Fibroblast of lung (primary cell): ENCODE measurements around the gene TAOK2. TPM values are rescaled to one million over a fixed set of nuclear protein-coding genes. Genes with fewer than 3 reads are reported as not detected.
A peak's percentile ranks its signal among the peaks of the same experiment; 100 is the strongest.

Source experiments
- DNase-seq, 2 donors: peaks; one replicate each; pipeline versions ENCODE4 v3.0.0 to v3.0.0-alpha.2; 2010; ENCODE audit warnings: low read depth in 2 of 2
- H2AFZ ChIP-seq: 2 replicates; pipeline ENCODE4 v1.5.1; 2012; ENCODE audit warnings: low read length, control low read depth, inconsistent platforms
- H3K27ac ChIP-seq: 2 replicates; pipeline ENCODE4 v1.5.1; 2011; ENCODE audit warnings: low read length, control low read depth; ENCODE audit not compliant: insufficient read depth
- H3K27me3 ChIP-seq: 2 replicates; pipeline ENCODE4 v1.5.1; 2011; ENCODE audit warnings: mild to moderate bottlenecking, low read length; ENCODE audit not compliant: control insufficient read depth, insufficient read depth
- H3K36me3 ChIP-seq: 2 replicates; pipeline ENCODE4 v1.5.1; 2011; ENCODE audit warnings: low read length; ENCODE audit not compliant: control insufficient read depth, insufficient read depth
- H3K4me1 ChIP-seq: 2 replicates; pipeline ENCODE4 v1.5.1; 2011; ENCODE audit warnings: low read length; ENCODE audit not compliant: control insufficient read depth, insufficient read depth; ENCODE audit errors: extremely low read depth
- H3K4me2 ChIP-seq: 2 replicates; pipeline ENCODE4 v1.5.1; 2011; ENCODE audit warnings: low read length, control low read depth; ENCODE audit not compliant: insufficient read depth; ENCODE audit errors: extremely low read depth
- H3K4me3 ChIP-seq, 4 experiments: fragments of 200-600 bp in 1 of 4; sonication (generic) in 1 of 4; replicated peaks in 1 of 4; 2 replicates each; pipeline ENCODE4 v1.5.1; 2011 to 2016; ENCODE audit warnings: low read length in 4 of 4, low read depth in 3 of 4, mild to moderate bottlenecking in 3 of 4, control low read depth in 2 of 4, inconsistent platforms in 1 of 4, mixed read lengths in 1 of 4; ENCODE audit not compliant: insufficient read depth in 1 of 4; ENCODE audit errors: control extremely low read depth in 1 of 4
- H3K79me2 ChIP-seq: 2 replicates; pipeline ENCODE4 v1.5.1; 2012; ENCODE audit warnings: mild to moderate bottlenecking, low read length, inconsistent platforms; ENCODE audit not compliant: control insufficient read depth, insufficient read depth
- H3K9ac ChIP-seq: 2 replicates; pipeline ENCODE4 v1.5.1; 2011; ENCODE audit warnings: mild to moderate bottlenecking, low read length, control low read depth; ENCODE audit not compliant: insufficient read depth
- H3K9me3 ChIP-seq: 2 replicates; pipeline ENCODE4 v1.5.1; 2012; ENCODE audit warnings: low read depth, low read length; ENCODE audit not compliant: control insufficient read depth, insufficient read depth
- H4K20me1 ChIP-seq: 2 replicates; pipeline ENCODE4 v1.5.1; 2011; ENCODE audit warnings: low read length; ENCODE audit not compliant: control insufficient read depth, insufficient read depth; ENCODE audit errors: extremely low read depth
- EZH2 ChIP-seq: IDR thresholded peaks from 2 replicates; pipeline ENCODE4 v1.5.1; 2012; ENCODE audit warnings: low read length, control low read depth, mild to moderate bottlenecking; ENCODE audit errors: missing control alignments
- polyA plus RNA-seq, 2 donors: library from polyadenylated mRNA; depleted of rRNA in 1 of 2; stranded (reverse) in 1 of 2; unstranded in 1 of 2; fragments of >200 nt; gene quantifications; 2 replicates each; pipeline ENCODE4 v1.2.1, GENCODE V29; 2011 to 2012; ENCODE audit warnings: missing spikeins in 1 of 2
- total RNA-seq: library from RNA; depleted of rRNA; stranded (reverse); fragments of >200 nt; gene quantifications from 2 replicates; pipeline ENCODE4 v1.2.1, GENCODE V29; 2014
- TF ChIP-seq, protein P1 (sequence below), 2 donors: IDR thresholded peaks in 1 of 2; conservative IDR thresholded peaks in 1 of 2; 1 replicate in 1 of 2; 2 replicates in 1 of 2; pipeline ENCODE4 v1.5.1; 2011 to 2012; ENCODE audit warnings: low read length in 2 of 2, control low read depth in 1 of 2, inconsistent platforms in 1 of 2, low read depth in 1 of 2, mild to moderate bottlenecking in 1 of 2

TAOK2 gene
- total and polyA plus RNA-seq, 2 donors (not counting 1 experiment from before 2014, with no cell fraction given), result 12.3 to 41.3 TPM

GRCh38 chr16:30007378-30007895, 33.8 kb downstream of the TAOK2 start:
- Histone ChIP-seq H3K27me3 (peaks cover 19% of the 10 kb centered on the region), H3K36me3 (peaks cover 6% of the 10 kb centered on the region), H3K9me3 (no peaks in the 10 kb centered on the region), H3K79me2 (no peaks in the 10 kb centered on the region), H3K4me2 (no peak overlapping the region), H3K4me3 (no peak overlapping the region), H2AFZ (no peak overlapping the region), H3K9ac (no peak overlapping the region), H4K20me1 (no peaks in the 10 kb centered on the region), H3K27ac (no peak overlapping the region), H3K4me1 (no peaks in the 10 kb centered on the region)
- TF ChIP-seq, protein P1, sequence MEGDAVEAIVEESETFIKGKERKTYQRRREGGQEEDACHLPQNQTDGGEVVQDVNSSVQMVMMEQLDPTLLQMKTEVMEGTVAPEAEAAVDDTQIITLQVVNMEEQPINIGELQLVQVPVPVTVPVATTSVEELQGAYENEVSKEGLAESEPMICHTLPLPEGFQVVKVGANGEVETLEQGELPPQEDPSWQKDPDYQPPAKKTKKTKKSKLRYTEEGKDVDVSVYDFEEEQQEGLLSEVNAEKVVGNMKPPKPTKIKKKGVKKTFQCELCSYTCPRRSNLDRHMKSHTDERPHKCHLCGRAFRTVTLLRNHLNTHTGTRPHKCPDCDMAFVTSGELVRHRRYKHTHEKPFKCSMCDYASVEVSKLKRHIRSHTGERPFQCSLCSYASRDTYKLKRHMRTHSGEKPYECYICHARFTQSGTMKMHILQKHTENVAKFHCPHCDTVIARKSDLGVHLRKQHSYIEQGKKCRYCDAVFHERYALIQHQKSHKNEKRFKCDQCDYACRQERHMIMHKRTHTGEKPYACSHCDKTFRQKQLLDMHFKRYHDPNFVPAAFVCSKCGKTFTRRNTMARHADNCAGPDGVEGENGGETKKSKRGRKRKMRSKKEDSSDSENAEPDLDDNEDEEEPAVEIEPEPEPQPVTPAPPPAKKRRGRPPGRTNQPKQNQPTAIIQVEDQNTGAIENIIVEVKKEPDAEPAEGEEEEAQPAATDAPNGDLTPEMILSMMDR (conservative IDR thresholded peaks at IDR 0.05 in 1 of 2, IDR thresholded peaks at IDR 0.05 in 1 of 2; ENCODE audit: low read depth in 1 of 2, low read length in 2 of 2), result no peak
- no peak for TF ChIP-seq EZH2
- no peak for DNase-seq

DNA sequence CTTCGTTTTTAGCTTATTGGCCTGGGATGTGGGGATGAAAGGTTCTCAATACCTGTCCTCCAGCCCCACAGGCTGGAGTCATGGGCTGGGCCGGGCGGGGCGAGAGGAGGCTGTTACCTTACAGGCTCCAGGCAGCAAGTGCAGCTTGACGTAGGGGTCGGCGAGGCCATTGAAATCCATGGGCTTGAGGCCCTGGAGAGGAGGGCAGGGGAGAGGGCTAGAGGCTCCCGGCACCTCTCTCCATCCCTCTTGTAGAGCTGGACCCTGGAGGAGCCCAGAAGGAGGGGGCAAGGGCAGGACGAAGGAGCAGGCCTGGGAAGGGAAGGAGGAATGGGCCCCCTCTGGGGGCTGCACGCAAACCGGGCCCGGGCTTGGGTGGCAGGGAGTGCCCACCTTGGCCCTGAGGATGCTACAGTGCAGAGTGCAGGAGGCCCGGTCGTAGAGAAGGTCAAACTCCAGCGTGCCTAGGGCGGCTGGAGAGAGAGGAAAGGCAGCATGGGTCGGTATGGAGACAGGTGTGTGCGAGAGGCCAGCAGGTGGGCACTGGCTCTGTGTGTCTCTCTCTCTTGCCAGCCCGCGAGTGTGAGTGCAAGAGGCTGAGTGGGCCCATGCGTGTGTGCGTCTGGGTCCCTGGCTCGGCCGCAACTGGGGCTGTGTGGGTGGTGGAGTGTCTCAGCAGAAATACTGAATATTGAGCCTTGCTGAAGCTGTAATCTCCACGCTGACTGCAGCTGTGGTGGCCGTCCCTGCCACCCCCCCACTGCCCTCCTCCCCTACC, 35.6 kb downstream of the TAOK2 start:
- no peak for DNase-seq
- Histone ChIP-seq H3K9me3 (no peaks in the 10 kb centered on the region), H3K79me2 (no peaks in the 10 kb centered on the region), H3K27me3 (peaks cover 19% of the 10 kb centered on the region), H3K4me1 (no peaks in the 10 kb centered on the region), H3K4me2 (no peak overlapping the region), H3K4me3 (no peak overlapping the region), H3K9ac (no peak overlapping the region), H3K27ac (no peak overlapping the region), H4K20me1 (no peaks in the 10 kb centered on the region), H2AFZ (no peak overlapping the region), H3K36me3 (peaks cover 3% of the 10 kb centered on the region)
- TF ChIP-seq, protein P1 (conservative IDR thresholded peaks at IDR 0.05 in 1 of 2, IDR thresholded peaks at IDR 0.05 in 1 of 2; ENCODE audit: low read depth in 1 of 2, low read length in 2 of 2), result no peak
- TF ChIP-seq EZH2, result no peak

GRCh38 chr16:30009990-30010843, 36.5 kb downstream of the TAOK2 start:
- Histone ChIP-seq H3K9me3 (no peaks in the 10 kb centered on the region), H3K27ac (no peak overlapping the region), H3K4me3 (peak overlapping the region in 1 of 4 experiments; percentile 46), H4K20me1 (no peaks in the 10 kb centered on the region), H3K27me3 (peaks cover 19% of the 10 kb centered on the region), H2AFZ (no peak overlapping the region), H3K36me3 (peaks cover 3% of the 10 kb centered on the region), H3K4me2 (peak overlapping the region; percentile 54), H3K9ac (no peak overlapping the region), H3K79me2 (no peaks in the 10 kb centered on the region), H3K4me1 (no peaks in the 10 kb centered on the region)
- DNase-seq, result no peak
- TF ChIP-seq, protein P1 (conservative IDR thresholded peaks at IDR 0.05 in 1 of 2, IDR thresholded peaks at IDR 0.05 in 1 of 2; ENCODE audit: low read depth in 1 of 2, low read length in 2 of 2), result no peak
- TF ChIP-seq EZH2, result peak; percentile 93
